Uterus (tissue), 4 donors: ENCODE data around the gene SLC35A2. TPM values are rescaled to one million over a fixed set of nuclear protein-coding genes. Genes with fewer than 3 reads are reported as not detected.

Source experiments
- DNase-seq, 2 donors: peaks; one replicate each; pipeline ENCODE4 v3.0.0-alpha.2; 2019 to 2020
- H3K27ac ChIP-seq, 2 donors: fragments of 200-600 bp; sonication (generic); 1 replicate in 1 of 2; 2 replicates in 1 of 2; pipeline ENCODE4 v1.5.1; 2016 to 2018
- H3K27me3 ChIP-seq, 2 donors: fragments of 200-600 bp; sonication (generic); one replicate each; pipeline ENCODE4 v1.5.1; 2018 to 2019; ENCODE audit warnings: control low read depth in 1 of 2
- H3K36me3 ChIP-seq, 2 donors: fragments of 200-600 bp; sonication (generic); one replicate each; pipeline ENCODE4 v1.5.1; 2019; ENCODE audit warnings: control low read depth in 1 of 2
- H3K4me1 ChIP-seq, 2 donors: fragments of 200-600 bp; sonication (generic); one replicate each; pipeline ENCODE4 v1.5.1; 2018 to 2019; ENCODE audit warnings: control low read depth in 1 of 2
- H3K4me3 ChIP-seq, 2 donors: fragments of 200-600 bp; sonication (generic); 1 replicate in 1 of 2; 2 replicates in 1 of 2; pipeline ENCODE4 v1.5.1; 2018 to 2019; ENCODE audit warnings: mild to moderate bottlenecking in 1 of 2
- H3K9me3 ChIP-seq, 2 donors: fragments of 200-600 bp; sonication (generic); one replicate each; pipeline ENCODE4 v1.5.1; 2019; ENCODE audit warnings: control low read depth in 1 of 2
- CTCF ChIP-seq, 4 experiments: fragments of 200-600 bp in 2 of 4; fragments of 450-650 bp in 2 of 4; sonication (generic) in 2 of 4; IDR thresholded peaks; one replicate each; pipeline ENCODE4 v1.5.1; 2016 to 2019; ENCODE audit warnings: antibody characterized with exemption in 4 of 4, mild to moderate bottlenecking in 2 of 4, moderate library complexity in 1 of 4
- POLR2A ChIP-seq, 2 donors: fragments of 450-650 bp; IDR thresholded peaks; one replicate each; pipeline ENCODE4 v1.6.1; 2016; ENCODE audit warnings: antibody characterized with exemption in 2 of 2, mild to moderate bottlenecking in 1 of 2, moderate library complexity in 1 of 2
- intact Hi-C: fragments of 100-400 bp; cut with DNase I; formaldehyde crosslinking; loops from one replicate; pipeline ENCODE4 v1.15.1; 2023; ENCODE audit warnings: low total_unique reads
- total RNA-seq, 4 donors: library from RNA; depleted of rRNA in 3 of 4; stranded (reverse); fragments of >200 nt in 3 of 4; gene quantifications; one replicate each; pipeline versions ENCODE4 v1.1.0 to v1.2.4, GENCODE V29; 2014 to 2023
- donor health status: DM: yes; HTN: yes; CAD: no.

SLC35A2 gene
- total RNA-seq, 4 donors from 2014 or later, result 4.4 to 16.9 (median 11.1) TPM

- Histone ChIP-seq H3K36me3 (no peaks in the 10 kb centered on the region), H3K27me3 (no peaks in the 10 kb centered on the region), H3K4me1 (no peaks in the 10 kb centered on the region), H3K27ac (no peak overlapping the region), H3K4me3 (no peak overlapping the region), H3K9me3 (no peaks in the 10 kb centered on the region)
- intact Hi-C loops, result no loop called here
- TF ChIP-seq CTCF (IDR thresholded peaks at IDR 0.05), result no peak
- no peak for TF ChIP-seq POLR2A (IDR thresholded peaks at IDR 0.05)
- no peak for DNase-seq
Measured at GRCh38 chrX:48939524-48940228, 28.2 kb upstream of the SLC35A2 start.

- no peak for DNase-seq
- Histone ChIP-seq H3K27ac (no peak overlapping the region), H3K27me3 (no peaks in the 10 kb centered on the region), H3K4me1 (no peaks in the 10 kb centered on the region), H3K9me3 (no peaks in the 10 kb centered on the region), H3K4me3 (no peak overlapping the region), H3K36me3 (no peaks in the 10 kb centered on the region)
- TF ChIP-seq POLR2A (IDR thresholded peaks at IDR 0.05) (no peak), CTCF (IDR thresholded peaks at IDR 0.05) (no peak)
- intact Hi-C loops, result no loop called here
Measured at GRCh38 chrX:48938721-48939425, 27.4 kb upstream of the SLC35A2 start.

- no peak for DNase-seq
- H3K27me3 ChIP-seq, result no peaks in the 10 kb centered on the region
- intact Hi-C loops, result no loop called here
- no peaks in the 10 kb centered on the region for H3K9me3 ChIP-seq
- H3K4me3 ChIP-seq, result no peak overlapping the region
- TF ChIP-seq POLR2A (IDR thresholded peaks at IDR 0.05), result no peak
- no peak for TF ChIP-seq CTCF (IDR thresholded peaks at IDR 0.05)
- H3K36me3 ChIP-seq, result no peaks in the 10 kb centered on the region
- H3K4me1 ChIP-seq, result no peaks in the 10 kb centered on the region
- no peak overlapping the region for H3K27ac ChIP-seq
Measured at GRCh38 chrX:48937054-48937907, 25.8 kb upstream of the SLC35A2 start.

- Histone ChIP-seq H3K36me3 (no peaks in the 10 kb centered on the region), H3K27ac (no peak overlapping the region), H3K9me3 (no peaks in the 10 kb centered on the region), H3K27me3 (no peaks in the 10 kb centered on the region), H3K4me3 (no peak overlapping the region), H3K4me1 (no peaks in the 10 kb centered on the region)
- TF ChIP-seq POLR2A (IDR thresholded peaks at IDR 0.05) (no peak), CTCF (IDR thresholded peaks at IDR 0.05) (no peak)
- DNase-seq, result no peak
- intact Hi-C loops, result no loop called here
Measured at GRCh38 chrX:48936429-48937053, 25.1 kb upstream of the SLC35A2 start.
